HG03558 (cell line): ENCODE results near the gene IGFBP6.

ENCODE experiments used
- ATAC-seq: cut with Tn5 transposase; IDR thresholded peaks from one replicate; pipeline ENCODE4 v1.9.1; 2021; ENCODE audit warnings: moderate number of reproducible peaks; ENCODE audit not compliant: unreplicated experiment; ENCODE audit errors: extremely low read depth

The IGFBP6 gene

GRCh38 chr12:53058674-53059433 is 38.6 kb upstream of the IGFBP6 start:
- no peak for ATAC-seq

- ATAC-seq, result no peak
Measured at GRCh38 chr12:53059434-53060063, 37.9 kb upstream of the IGFBP6 start.

- no peak for ATAC-seq
Measured at GRCh38 chr12:53060064-53060720, 37.3 kb upstream of the IGFBP6 start.

- no peak for ATAC-seq
Measured at GRCh38 chr12:53060721-53061276, 36.7 kb upstream of the IGFBP6 start.

- no peak for ATAC-seq
Measured at GRCh38 chr12:53061404-53062010, 36.0 kb upstream of the IGFBP6 start.

- ATAC-seq, result no peak
Measured at GRCh38 chr12:53062011-53062961, 35.2 kb upstream of the IGFBP6 start.

- no peak for ATAC-seq
Measured at GRCh38 chr12:53062977-53063707, 34.3 kb upstream of the IGFBP6 start.

- no peak for ATAC-seq
Measured at GRCh38 chr12:53063708-53064612, 33.5 kb upstream of the IGFBP6 start.

GRCh38 chr12:53064613-53065436 is 32.6 kb upstream of the IGFBP6 start:
- no peak for ATAC-seq

GRCh38 chr12:53065470-53065869 is 32.0 kb upstream of the IGFBP6 start:
- no peak for ATAC-seq

GRCh38 chr12:53065975-53066931 is 31.2 kb upstream of the IGFBP6 start:
- ATAC-seq, result no peak

- ATAC-seq, result no peak
Measured at GRCh38 chr12:53067074-53067992, 30.1 kb upstream of the IGFBP6 start.

- ATAC-seq, result no peak
Measured at GRCh38 chr12:53067993-53068770, 29.3 kb upstream of the IGFBP6 start.
